DND-41 (cell line): ENCODE measurements around the gene MBD3L5.

ENCODE experiments used
- ATAC-seq: fragments of 200-7000 bp; cut with Tn5 transposase; 3 replicates; pipeline ENCODE4 v1.9.1; 2021; ENCODE audit warnings: low read depth; ENCODE audit not compliant: insufficient read depth
- DNase-seq: peaks from one replicate; pipeline ENCODE4 v3.0.0-alpha.2; 2020
- H2AFZ ChIP-seq: 2 replicates; pipeline ENCODE4 v1.6.0; 2012; ENCODE audit warnings: low read depth, low read length
- H3K27ac ChIP-seq: 2 replicates; pipeline ENCODE4 v1.5.1; 2012; ENCODE audit warnings: low read length, inconsistent platforms
- H3K27me3 ChIP-seq: fragments of 200-600 bp; sonication (generic); 2 replicates; pipeline ENCODE4 v1.6.0; 2012; ENCODE audit warnings: low read length, mild to moderate bottlenecking, inconsistent platforms; ENCODE audit not compliant: insufficient read depth, poor library complexity
- H3K36me3 ChIP-seq: 2 replicates; pipeline ENCODE4 v1.5.1; 2012; ENCODE audit warnings: low read length, inconsistent platforms; ENCODE audit not compliant: insufficient read depth
- H3K4me1 ChIP-seq: 2 replicates; pipeline ENCODE4 v1.5.1; 2012; ENCODE audit warnings: mild to moderate bottlenecking, low read length; ENCODE audit not compliant: insufficient read depth
- H3K4me2 ChIP-seq: 2 replicates; pipeline ENCODE4 v1.6.0; 2012; ENCODE audit warnings: mild to moderate bottlenecking, moderate library complexity, low read length, inconsistent platforms; ENCODE audit not compliant: insufficient read depth
- H3K4me3 ChIP-seq, 2 experiments: fragments of 200-600 bp in 1 of 2; shearing (Covaris generic) in 1 of 2; 2 replicates each; pipeline ENCODE4 v1.5.1; 2012 to 2016; ENCODE audit warnings: inconsistent platforms in 2 of 2, low read length in 2 of 2, mild to moderate bottlenecking in 2 of 2, low read depth in 1 of 2, moderate library complexity in 1 of 2
- H3K79me2 ChIP-seq: 2 replicates; pipeline ENCODE4 v1.6.0; 2012; ENCODE audit warnings: low read length, inconsistent platforms; ENCODE audit not compliant: insufficient read depth
- H3K9ac ChIP-seq: 2 replicates; pipeline ENCODE4 v1.6.0; 2012; ENCODE audit warnings: low read depth, mild to moderate bottlenecking, inconsistent platforms, low read length, moderate library complexity
- H3K9me3 ChIP-seq: 2 replicates; pipeline ENCODE4 v1.5.1; 2012; ENCODE audit warnings: low read length, moderate library complexity, mild to moderate bottlenecking, inconsistent platforms; ENCODE audit not compliant: insufficient read depth, severe bottlenecking
- H4K20me1 ChIP-seq: 2 replicates; pipeline ENCODE4 v1.6.0; 2012; ENCODE audit warnings: low read length; ENCODE audit not compliant: insufficient read depth
- CTCF ChIP-seq: IDR thresholded peaks from 2 replicates; pipeline ENCODE4 v1.5.1; 2012; ENCODE audit warnings: borderline replicate concordance, low read length, moderate library complexity, mild to moderate bottlenecking; ENCODE audit not compliant: poor library complexity, severe bottlenecking; ENCODE audit errors: extremely low read depth
- EZH2 ChIP-seq: IDR thresholded peaks from 3 replicates; pipeline ENCODE4 v1.6.1; 2012; ENCODE audit warnings: borderline replicate concordance, low read depth, mild to moderate bottlenecking, moderate library complexity, low read length, inconsistent platforms; ENCODE audit not compliant: severe bottlenecking

The MBD3L5 gene

GRCh38 chr19:7076151-7076550 is 45.8 kb downstream of the MBD3L5 start:
- Histone ChIP-seq H3K27ac (no peak overlapping the region), H3K4me2 (no peak overlapping the region), H4K20me1 (no peaks in the 10 kb centered on the region), H3K36me3 (peaks cover 94% of the 10 kb centered on the region), H3K27me3 (no peaks in the 10 kb centered on the region), H3K79me2 (peaks cover 11% of the 10 kb centered on the region; the same call in 1 of the 2 replicates), H3K4me3 (no peak overlapping the region), H3K4me1 (0 out of 2 replicates have a peak, but pooled peaks cover 2% of the 10 kb centered on the region), H3K9ac (no peak overlapping the region), H3K9me3 (peaks cover 53% of the 10 kb centered on the region), H2AFZ (no peak overlapping the region)
- ATAC-seq (no peak), DNase-seq (peak; percentile 1)
- TF ChIP-seq EZH2 (no peak), CTCF (no peak)

GRCh38 chr19:7078008-7078407 is 47.6 kb downstream of the MBD3L5 start:
- peaks cover 2% of the 10 kb centered on the region; the same call in 1 of the 2 replicates for H3K79me2 ChIP-seq
- no peaks in the 10 kb centered on the region for H3K27me3 ChIP-seq
- H3K4me2 ChIP-seq: no peak overlapping the region
- TF ChIP-seq CTCF (no peak), EZH2 (no peak)
- H3K9ac ChIP-seq: no peak overlapping the region
- H3K9me3 ChIP-seq: peaks cover 71% of the 10 kb centered on the region
- no peak overlapping the region for H2AFZ ChIP-seq
- H3K27ac ChIP-seq: no peak overlapping the region
- ATAC-seq: no peak
- no peaks in the 10 kb centered on the region for H4K20me1 ChIP-seq
- no peak overlapping the region for H3K4me3 ChIP-seq
- peaks cover 99% of the 10 kb centered on the region for H3K36me3 ChIP-seq
- DNase-seq: no peak
- no peaks in the 10 kb centered on the region for H3K4me1 ChIP-seq
